Caco-2 (cell line): ENCODE measurements around the gene LTBP2. TPM values are rescaled to one million over a fixed set of nuclear protein-coding genes. Genes with fewer than 3 reads are reported as not detected.

ENCODE experiments used
- BruUV-seq: library from RNA; stranded (reverse); fragments of 400-500 nt; replicated peaks from 2 replicates; lab custom pipeline; 2021; lab: Mats Ljungman, UMichigan
- CTCF ChIA-PET: fragments of 300-600 bp; sonication (Branson Sonifier 250); formaldehyde crosslinking; loops from one replicate; lab custom pipeline; 2022; ENCODE audit warnings: antibody characterized with exemption; lab: Charles Lee
- POLR2A ChIA-PET: fragments of 300-600 bp; sonication (Branson Sonifier 250); formaldehyde crosslinking; loops from one replicate; lab custom pipeline; 2022; ENCODE audit warnings: antibody characterized with exemption; lab: Charles Lee
- DNase-seq, 2 experiments: peaks; one replicate each; pipeline versions ENCODE4 v3.0.0 to v3.0.0-alpha.2; 2020 to 2022
- H3K27me3 ChIP-seq: replicated peaks from 2 replicates; pipeline ENCODE4 v1.6.0; 2011; ENCODE audit warnings: low read length; ENCODE audit not compliant: control insufficient read depth, insufficient read depth
- H3K36me3 ChIP-seq: 2 replicates; pipeline ENCODE4 v1.5.1; 2011; ENCODE audit warnings: low read length; ENCODE audit not compliant: control insufficient read depth, insufficient read depth
- H3K4me1 ChIP-seq: fragments of 250-450 bp; sonication (Bioruptor Pico); 2 replicates; pipeline ENCODE4 v1.5.1; 2020; ENCODE audit warnings: mild to moderate bottlenecking
- H3K4me3 ChIP-seq: 2 replicates; pipeline ENCODE4 v1.5.1; 2011; ENCODE audit warnings: low read depth, mild to moderate bottlenecking, control low read depth, low read length
- H3K9me3 ChIP-seq: fragments of 250-450 bp; sonication (Bioruptor Pico); 2 replicates; pipeline ENCODE4 v1.5.1; 2020; ENCODE audit warnings: mild to moderate bottlenecking, moderate library complexity
- H3K27ac Mint-ChIP-seq: one replicate; pipeline ENCODE4 v1.8.0; 2022; ENCODE audit warnings: mixed read lengths; ENCODE audit not compliant: unreplicated experiment
- H3K27me3 Mint-ChIP-seq: one replicate; pipeline ENCODE4 v1.8.0; 2022; ENCODE audit warnings: mixed read lengths; ENCODE audit not compliant: insufficient read depth, unreplicated experiment
- H3K36me3 Mint-ChIP-seq: one replicate; pipeline ENCODE4 v1.8.0; 2022; ENCODE audit warnings: mild to moderate bottlenecking, mixed read lengths; ENCODE audit not compliant: insufficient read depth, unreplicated experiment
- H3K4me1 Mint-ChIP-seq: one replicate; pipeline ENCODE4 v1.8.0; 2022; ENCODE audit warnings: low read depth, mixed read lengths; ENCODE audit not compliant: unreplicated experiment
- H3K4me3 Mint-ChIP-seq: one replicate; pipeline ENCODE4 v1.8.0; 2022; ENCODE audit warnings: mild to moderate bottlenecking, moderate library complexity, mixed read lengths; ENCODE audit not compliant: unreplicated experiment
- H3K9me3 Mint-ChIP-seq: one replicate; pipeline ENCODE4 v1.8.0; 2022; ENCODE audit warnings: mixed read lengths; ENCODE audit not compliant: unreplicated experiment
- intact Hi-C: fragments of 100-400 bp; cut with micrococcal nuclease; formaldehyde crosslinking; loops from one replicate; pipeline ENCODE4 v1.10.0; 2022; ENCODE audit not compliant: unreplicated experiment
- total RNA-seq: library from RNA; stranded (reverse); gene quantifications from 2 replicates; pipeline ENCODE4 v1.2.3, GENCODE V29; 2022
- TF ChIP-seq, protein P1 (sequence below), 2 experiments: fragments of 200-600 bp in 1 of 2; IDR thresholded peaks; 1 replicate in 1 of 2; 2 replicates in 1 of 2; pipeline versions ENCODE4 v1.5.1 to v1.8.0; 2011 to 2022; ENCODE audit warnings: antibody characterized with exemption in 1 of 2, control low read depth in 1 of 2, inconsistent platforms in 1 of 2, low read depth in 1 of 2, low read length in 1 of 2, mild to moderate bottlenecking in 1 of 2, moderate library complexity in 1 of 2; ENCODE audit not compliant: insufficient read depth in 1 of 2, severe bottlenecking in 1 of 2, unreplicated experiment in 1 of 2

Gene LTBP2
- total RNA-seq, 1 experiment from 2014 or later, result 0.86 TPM

DNA sequence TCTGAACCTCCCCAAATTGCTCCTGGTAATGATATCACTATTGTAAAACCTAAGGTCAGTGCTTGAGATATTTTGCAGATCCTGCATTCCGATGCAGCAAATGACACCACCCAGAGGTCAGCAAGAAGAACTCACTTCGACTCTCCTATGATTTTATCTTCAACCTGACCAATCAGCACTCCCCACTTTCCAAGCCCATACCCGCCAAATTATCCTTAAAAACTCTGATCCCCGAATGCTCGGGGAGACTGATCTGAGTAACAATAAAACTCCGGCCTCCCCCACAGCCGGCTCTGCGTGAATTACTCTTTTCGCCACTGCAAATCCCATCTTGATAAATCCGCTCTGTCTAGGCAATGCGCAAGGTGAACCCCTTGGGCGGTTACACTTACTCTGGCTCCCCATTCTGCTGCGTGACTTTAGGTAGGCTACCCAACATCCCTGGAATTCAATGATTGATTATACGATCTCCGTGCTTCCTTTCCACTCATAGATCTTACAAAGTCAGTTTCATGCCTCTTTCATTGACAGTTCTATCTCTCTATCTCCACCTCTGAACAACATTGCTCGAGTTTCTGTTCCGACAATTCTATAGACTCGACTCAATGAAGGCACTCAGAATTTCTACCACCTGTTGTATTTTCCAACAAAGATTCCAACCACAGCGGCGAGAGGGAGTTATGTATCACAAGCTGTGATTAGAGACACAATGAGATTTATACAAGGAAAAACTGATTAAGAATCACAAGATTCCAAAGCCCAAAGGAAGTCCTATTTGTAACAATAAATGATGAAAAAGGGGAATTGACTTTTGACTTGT lies 119.9 kb downstream of the LTBP2 start:
- peak; percentile 57 to 59 for DNase-seq
- TF ChIP-seq, protein P1, sequence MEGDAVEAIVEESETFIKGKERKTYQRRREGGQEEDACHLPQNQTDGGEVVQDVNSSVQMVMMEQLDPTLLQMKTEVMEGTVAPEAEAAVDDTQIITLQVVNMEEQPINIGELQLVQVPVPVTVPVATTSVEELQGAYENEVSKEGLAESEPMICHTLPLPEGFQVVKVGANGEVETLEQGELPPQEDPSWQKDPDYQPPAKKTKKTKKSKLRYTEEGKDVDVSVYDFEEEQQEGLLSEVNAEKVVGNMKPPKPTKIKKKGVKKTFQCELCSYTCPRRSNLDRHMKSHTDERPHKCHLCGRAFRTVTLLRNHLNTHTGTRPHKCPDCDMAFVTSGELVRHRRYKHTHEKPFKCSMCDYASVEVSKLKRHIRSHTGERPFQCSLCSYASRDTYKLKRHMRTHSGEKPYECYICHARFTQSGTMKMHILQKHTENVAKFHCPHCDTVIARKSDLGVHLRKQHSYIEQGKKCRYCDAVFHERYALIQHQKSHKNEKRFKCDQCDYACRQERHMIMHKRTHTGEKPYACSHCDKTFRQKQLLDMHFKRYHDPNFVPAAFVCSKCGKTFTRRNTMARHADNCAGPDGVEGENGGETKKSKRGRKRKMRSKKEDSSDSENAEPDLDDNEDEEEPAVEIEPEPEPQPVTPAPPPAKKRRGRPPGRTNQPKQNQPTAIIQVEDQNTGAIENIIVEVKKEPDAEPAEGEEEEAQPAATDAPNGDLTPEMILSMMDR (IDR thresholded peaks at IDR 0.05; ENCODE audit: insufficient read depth in 1 of 2, low read depth in 1 of 2, low read length in 1 of 2, severe bottlenecking in 1 of 2, unreplicated experiment in 1 of 2), result peak; percentile 16 to 36
- intact Hi-C loops, result loop anchor here (1.0 to 5.0 kb wide), 2 partner anchors 55 to 130 kb away; no protein-coding TSS in a partner anchor
- no peaks in the 10 kb centered on the region for H3K27me3 ChIP-seq
- H3K4me3 ChIP-seq, result peak overlapping the region; percentile 92
- Mint-ChIP-seq H3K4me3 (no peak overlapping the region), H3K9me3 (no peaks in the 10 kb centered on the region), H3K27me3 (no peaks in the 10 kb centered on the region), H3K4me1 (peaks cover 7% of the 10 kb centered on the region), H3K27ac (no peak overlapping the region), H3K36me3 (peaks cover 11% of the 10 kb centered on the region)
- ChIA-PET CTCF (interaction anchor here (1.0 kb wide), 1 partner anchor 117 kb away, joined by 6 read pairs; no protein-coding TSS in a partner anchor), POLR2A (no interaction called here)
- BruUV-seq, result TSS peak; percentile 61
- H3K36me3 ChIP-seq, result no peaks in the 10 kb centered on the region
- H3K4me1 ChIP-seq, result peaks cover 36% of the 10 kb centered on the region
- no peaks in the 10 kb centered on the region for H3K9me3 ChIP-seq

DNA sequence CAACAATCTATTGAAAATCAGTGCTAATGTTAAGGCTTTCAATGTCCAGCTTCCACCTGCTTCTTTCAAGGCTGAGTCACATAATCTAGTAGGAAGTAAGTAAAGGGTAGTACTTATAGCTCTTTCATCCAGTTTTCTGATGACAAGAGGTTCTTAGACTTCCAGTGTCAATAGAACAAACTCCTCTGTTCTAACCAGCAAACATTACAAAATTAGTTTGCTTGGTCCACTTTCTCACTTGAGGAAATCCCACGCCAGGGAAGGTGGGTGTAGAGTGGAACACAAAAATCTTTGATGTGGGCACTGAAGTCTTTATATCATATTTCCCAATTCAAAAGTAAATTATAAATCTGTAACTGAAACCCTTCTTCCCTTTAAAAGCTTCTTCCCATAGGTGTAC lies 121.6 kb downstream of the LTBP2 start:
- H3K4me1 Mint-ChIP-seq, result peaks cover 7% of the 10 kb centered on the region
- TF ChIP-seq, protein P1 (IDR thresholded peaks at IDR 0.05; ENCODE audit: insufficient read depth in 1 of 2, low read depth in 1 of 2, low read length in 1 of 2, severe bottlenecking in 1 of 2, unreplicated experiment in 1 of 2), result no peak
- Histone ChIP-seq H3K9me3 (no peaks in the 10 kb centered on the region), H3K4me1 (peaks cover 52% of the 10 kb centered on the region), H3K36me3 (no peaks in the 10 kb centered on the region), H3K27me3 (no peaks in the 10 kb centered on the region), H3K4me3 (no peak overlapping the region)
- ChIA-PET CTCF (no interaction called here), POLR2A (no interaction called here)
- intact Hi-C loops, result loop anchor here (5.0 kb wide), 1 partner anchor 53 kb away; no protein-coding TSS in a partner anchor
- no peaks in the 10 kb centered on the region for H3K9me3 Mint-ChIP-seq
- no TSS peak for BruUV-seq
- H3K4me3 Mint-ChIP-seq, result no peak overlapping the region
- no peaks in the 10 kb centered on the region for H3K27me3 Mint-ChIP-seq
- no peak overlapping the region for H3K27ac Mint-ChIP-seq
- peaks cover 11% of the 10 kb centered on the region for H3K36me3 Mint-ChIP-seq
- no peak for DNase-seq

DNA sequence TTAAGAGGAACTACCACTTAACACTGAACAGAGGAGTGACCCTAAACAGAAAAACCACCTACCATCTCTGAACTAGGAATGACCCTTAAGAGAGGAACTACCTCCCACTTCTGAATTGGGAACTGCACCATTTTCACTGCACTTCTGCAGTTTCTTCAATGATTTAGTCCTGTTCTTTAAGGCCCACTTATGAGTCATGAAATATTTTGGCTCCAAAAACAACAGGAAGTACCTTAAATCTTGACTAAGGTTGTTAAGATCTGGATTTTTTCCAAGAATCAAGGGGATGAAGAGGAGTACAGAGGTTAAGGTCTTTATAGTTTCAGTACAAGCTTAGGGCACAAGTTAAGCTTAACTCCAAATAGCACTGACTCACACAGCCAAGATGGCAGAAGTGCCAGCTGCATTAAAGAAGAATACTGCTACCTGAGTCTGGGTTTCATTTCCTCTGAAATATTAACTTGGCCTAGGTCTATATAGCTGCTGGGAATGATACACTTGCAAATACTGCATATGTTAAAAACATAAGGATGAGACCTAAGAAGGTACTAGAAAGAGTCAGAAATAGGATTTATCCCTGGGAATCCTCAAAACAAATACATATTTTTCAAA lies 123.1 kb downstream of the LTBP2 start:
- Histone ChIP-seq H3K36me3 (no peaks in the 10 kb centered on the region), H3K9me3 (no peaks in the 10 kb centered on the region), H3K4me1 (peaks cover 47% of the 10 kb centered on the region), H3K4me3 (no peak overlapping the region), H3K27me3 (no peaks in the 10 kb centered on the region)
- Mint-ChIP-seq H3K4me3 (no peak overlapping the region), H3K27ac (no peak overlapping the region), H3K36me3 (peaks cover 22% of the 10 kb centered on the region), H3K27me3 (no peaks in the 10 kb centered on the region), H3K4me1 (peaks cover 13% of the 10 kb centered on the region), H3K9me3 (no peaks in the 10 kb centered on the region)
- intact Hi-C loops, result no loop called here
- ChIA-PET POLR2A (no interaction called here), CTCF (no interaction called here)
- no peak for DNase-seq
- TF ChIP-seq, protein P1 (IDR thresholded peaks at IDR 0.05; ENCODE audit: insufficient read depth in 1 of 2, low read depth in 1 of 2, low read length in 1 of 2, severe bottlenecking in 1 of 2, unreplicated experiment in 1 of 2), result no peak
- BruUV-seq, result no TSS peak
